Measurements from ENCODE around the gene TBX15.

The TBX15 gene

GRCh38 chr1:118905671-118906070, 82.5 kb downstream of the TBX15 start:
- TF ChIP-seq CTCF (IDR thresholded peaks at IDR 0.05): no peak
- no peak overlapping the region for H3K27ac ChIP-seq
- no peak overlapping the region for H3K4me3 ChIP-seq
- no peak for DNase-seq (ENCODE audit: low spot score)

- no peak overlapping the region for H3K27ac ChIP-seq
- TF ChIP-seq CTCF (IDR thresholded peaks at IDR 0.05): no peak
- H3K4me3 ChIP-seq: no peak overlapping the region
- DNase-seq (ENCODE audit: low spot score): no peak
Observed at GRCh38 chr1:118905196-118905595, 82.9 kb downstream of the TBX15 start.

- DNase-seq (ENCODE audit: low spot score): no peak
- no peak for TF ChIP-seq CTCF (IDR thresholded peaks at IDR 0.05)
- Histone ChIP-seq H3K4me3 (no peak overlapping the region), H3K27ac (no peak overlapping the region)
Observed at GRCh38 chr1:118902711-118903191, 85.4 kb downstream of the TBX15 start.

GRCh38 chr1:118902299-118902698, 85.8 kb downstream of the TBX15 start:
- Histone ChIP-seq H3K27ac (no peak overlapping the region), H3K4me3 (no peak overlapping the region)
- DNase-seq (ENCODE audit: low spot score): no peak
- TF ChIP-seq CTCF (IDR thresholded peaks at IDR 0.05): no peak

GRCh38 chr1:118900643-118901440, 87.3 kb downstream of the TBX15 start:
- TF ChIP-seq CTCF (IDR thresholded peaks at IDR 0.05): no peak
- Histone ChIP-seq H3K4me3 (no peak overlapping the region), H3K27ac (no peak overlapping the region)
- DNase-seq (ENCODE audit: low spot score): no peak

- no peak overlapping the region for H3K27ac ChIP-seq
- TF ChIP-seq CTCF (IDR thresholded peaks at IDR 0.05): no peak
- no peak for DNase-seq (ENCODE audit: low spot score)
- H3K4me3 ChIP-seq: no peak overlapping the region
Observed at GRCh38 chr1:118899340-118899739, 88.8 kb downstream of the TBX15 start.

- no peak for DNase-seq (ENCODE audit: low spot score)
- no peak overlapping the region for H3K4me3 ChIP-seq
- no peak for TF ChIP-seq CTCF (IDR thresholded peaks at IDR 0.05)
- no peak overlapping the region for H3K27ac ChIP-seq
Observed at GRCh38 chr1:118898712-118899111, 89.4 kb downstream of the TBX15 start.

All from coronary artery (tissue), 2 donors.